ENCODE measurements around the gene UNK.
"Not testable (repeated sequence)": the region's sequence is repeated elsewhere in the genome, so short reads cannot be mapped to it uniquely, and the experiment has no call there.

UNK gene

DNA sequence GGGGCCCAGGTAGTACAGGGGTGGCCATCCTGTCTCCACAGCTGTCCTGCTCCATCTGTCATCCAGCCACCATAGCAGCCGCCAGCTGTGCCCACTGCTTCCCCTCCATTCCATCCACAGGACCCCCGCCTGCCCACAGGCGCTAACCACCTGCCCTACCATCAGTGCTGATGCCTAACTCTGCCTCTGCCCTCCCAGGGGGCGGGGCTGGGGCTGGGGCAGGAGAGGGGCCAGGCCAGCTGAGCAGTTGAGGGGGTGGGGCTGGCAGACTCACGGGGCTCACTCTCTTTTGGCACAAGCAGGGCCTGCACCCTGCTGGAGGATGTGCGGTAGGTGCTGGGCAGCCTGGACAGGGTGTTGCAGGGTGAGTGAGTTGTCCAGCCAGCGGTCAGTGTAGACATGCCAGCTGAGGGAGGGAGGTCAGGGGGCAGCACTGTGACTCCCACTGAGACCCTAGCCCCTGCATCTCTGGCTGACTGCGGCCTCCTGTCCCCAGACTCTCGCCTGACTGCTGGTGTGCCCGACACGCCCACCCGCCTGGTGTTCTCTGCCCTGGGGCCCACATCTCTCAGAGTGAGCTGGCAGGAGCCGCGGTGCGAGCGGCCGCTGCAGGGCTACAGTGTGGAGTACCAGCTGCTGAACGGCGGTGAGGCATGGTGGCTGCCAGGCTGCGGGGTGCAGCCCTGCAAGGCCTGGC, 29.3 kb upstream of the UNK start:
- no peak for DNase-seq (ENCODE audit: low read depth)

DNA sequence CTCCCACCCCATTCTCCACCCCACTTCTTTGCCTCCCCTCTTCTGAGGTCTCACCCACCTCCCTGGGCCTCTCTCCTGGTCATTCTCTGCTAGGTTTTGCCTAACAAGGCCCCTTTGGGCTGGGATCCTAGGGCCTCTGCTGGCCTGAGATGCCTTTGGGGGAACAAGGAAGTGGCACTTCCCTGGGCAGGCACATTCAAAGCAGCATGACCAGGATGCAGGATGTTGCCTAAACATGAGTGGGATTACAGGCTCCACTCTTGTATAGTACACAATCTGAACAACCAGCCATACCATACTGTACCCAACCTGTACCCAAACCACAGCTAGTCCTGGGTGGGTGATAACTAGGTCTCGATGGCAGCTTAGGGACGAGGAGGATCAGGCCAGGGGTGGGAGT, 28.6 kb upstream of the UNK start:
- DNase-seq (ENCODE audit: low read depth): no peak

- no peak for DNase-seq (ENCODE audit: low read depth)
Measured at GRCh38 chr17:75756451-75757085, 28.0 kb upstream of the UNK start.

DNA sequence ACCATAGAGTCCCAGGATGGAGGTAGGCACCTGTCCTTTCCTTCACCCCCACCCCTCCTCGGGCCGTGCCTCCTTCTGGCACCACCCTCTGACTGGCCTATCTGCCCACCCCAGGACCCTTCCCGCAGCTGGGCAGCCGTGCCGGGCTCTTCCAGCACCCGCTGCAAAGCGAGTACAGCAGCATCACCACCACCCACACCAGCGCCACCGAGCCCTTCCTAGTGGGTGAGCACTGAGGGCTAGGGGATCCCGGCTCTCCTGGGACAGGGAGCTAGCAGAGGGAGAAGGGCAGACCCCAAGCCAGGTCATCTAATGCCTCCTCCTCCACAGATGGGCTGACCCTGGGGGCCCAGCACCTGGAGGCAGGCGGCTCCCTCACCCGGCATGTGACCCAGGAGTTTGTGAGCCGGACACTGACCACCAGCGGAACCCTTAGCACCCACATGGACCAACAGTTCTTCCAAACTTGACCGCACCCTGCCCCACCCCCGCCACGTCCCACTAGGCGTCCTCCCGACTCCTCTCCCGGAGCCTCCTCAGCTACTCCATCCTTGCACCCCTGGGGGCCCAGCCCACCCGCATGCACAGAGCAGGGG, 27.4 kb upstream of the UNK start:
- no peak for DNase-seq (ENCODE audit: low read depth)

DNA sequence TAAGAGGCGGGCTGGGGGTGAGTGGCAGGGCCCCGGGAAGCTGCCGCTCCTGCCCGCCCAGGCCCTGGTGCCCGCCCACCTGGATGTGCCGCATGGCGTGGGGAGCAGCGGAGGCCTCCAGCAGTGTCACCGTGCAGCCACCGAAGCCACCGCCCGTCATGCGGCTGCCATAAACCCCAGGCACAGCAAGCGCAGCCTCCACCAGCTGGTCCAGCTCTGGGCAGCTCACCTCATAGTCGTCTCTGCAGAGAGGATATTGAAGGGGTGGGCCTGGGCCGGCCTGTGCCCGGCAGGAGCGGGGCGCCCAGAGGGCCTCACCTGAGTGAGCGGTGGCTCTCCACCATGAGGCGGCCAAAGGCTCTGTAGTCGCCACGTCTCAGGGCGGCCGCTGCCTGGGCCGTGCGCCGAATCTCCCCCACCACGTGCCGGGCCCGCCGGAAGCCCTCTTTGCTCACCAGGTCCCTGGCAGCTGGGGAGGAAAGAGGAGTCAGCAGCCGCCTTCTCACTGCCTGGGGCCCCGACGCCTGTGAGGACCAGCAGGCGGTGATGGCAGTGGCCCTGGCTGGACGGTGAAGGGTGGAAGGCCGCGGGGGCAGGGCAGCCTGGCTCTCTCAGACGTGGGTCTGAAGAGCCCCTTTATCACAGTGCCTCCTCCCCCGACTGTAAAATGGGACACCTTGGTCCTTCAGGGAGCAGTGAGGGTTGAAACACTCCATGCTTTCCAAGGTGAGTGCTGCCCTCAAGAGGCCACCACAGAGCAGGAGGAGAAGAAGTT, 26.3 kb upstream of the UNK start:
- no peak for DNase-seq (ENCODE audit: low read depth)

DNA sequence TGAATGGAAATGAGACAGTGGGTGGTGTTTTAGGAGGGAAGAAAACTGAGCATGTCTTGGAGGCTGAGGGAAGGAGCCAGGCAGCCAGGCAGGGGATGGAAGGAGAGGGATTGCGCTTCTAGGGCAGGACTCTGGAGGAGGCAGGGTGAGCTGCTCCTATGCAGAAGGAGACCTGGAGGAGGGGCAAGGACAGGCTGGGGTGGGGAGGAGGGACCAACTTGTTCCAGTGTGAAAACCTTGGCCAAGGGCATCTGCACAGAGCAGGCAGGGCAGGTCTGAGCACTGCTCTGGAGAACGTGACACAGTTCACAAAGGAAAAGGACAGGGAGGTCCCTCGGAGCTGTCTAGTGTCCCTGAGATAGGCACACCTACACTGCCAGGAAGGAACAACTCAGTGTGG, 25.1 kb upstream of the UNK start:
- no peak for DNase-seq (ENCODE audit: low read depth)

- not testable (repeated sequence) for DNase-seq (ENCODE audit: low read depth)
Measured at GRCh38 chr17:75759978-75760640, 24.5 kb upstream of the UNK start.

- DNase-seq (ENCODE audit: low read depth): no peak
Measured at GRCh38 chr17:75762513-75763268, 21.9 kb upstream of the UNK start.

- DNase-seq (ENCODE audit: low read depth): no peak
Measured at GRCh38 chr17:75763269-75763607, 21.4 kb upstream of the UNK start.

DNA sequence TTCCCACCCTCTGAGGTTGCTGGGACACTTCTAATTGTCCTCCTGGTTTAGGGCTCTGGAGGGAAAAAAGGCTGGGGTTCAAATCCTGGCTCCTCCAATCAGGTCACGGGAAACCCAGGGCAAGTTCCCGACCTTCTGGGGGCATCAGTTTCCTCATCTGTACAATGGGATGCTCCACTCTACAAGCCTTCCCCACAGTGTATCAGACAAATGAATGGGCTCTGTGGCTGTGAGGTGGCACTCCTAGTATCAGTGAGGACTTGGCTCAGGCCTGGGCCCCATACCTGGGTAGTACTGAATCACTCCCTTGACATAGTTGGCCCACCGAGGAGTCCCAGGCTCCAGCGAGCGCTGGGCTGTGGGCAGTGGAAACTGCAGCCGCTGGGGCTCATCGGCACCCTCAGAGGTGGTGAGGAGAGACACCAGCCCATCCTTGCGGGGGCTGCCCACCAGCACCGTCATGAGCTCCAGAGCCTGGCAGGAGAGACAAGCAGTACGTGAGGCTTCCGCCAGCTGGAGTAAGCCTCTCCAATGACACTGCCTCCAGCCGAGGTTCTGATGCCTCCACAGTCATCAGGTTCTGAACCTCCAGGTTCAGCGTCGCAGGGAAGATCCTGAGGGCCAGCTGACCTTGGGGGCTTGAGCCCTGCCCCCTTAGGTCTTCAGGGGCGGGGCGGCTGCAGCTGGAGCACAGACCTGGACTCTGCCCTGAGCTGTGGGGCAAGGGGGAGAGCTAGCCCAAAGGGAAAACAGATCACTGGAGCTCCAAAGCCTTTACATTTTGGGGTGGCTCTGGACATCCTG, 20.8 kb upstream of the UNK start:
- no peak for DNase-seq (ENCODE audit: low read depth)

- no peak for DNase-seq (ENCODE audit: low read depth)
Measured at GRCh38 chr17:75764417-75764710, 20.2 kb upstream of the UNK start.

- no peak for DNase-seq (ENCODE audit: low read depth)
Measured at GRCh38 chr17:75764711-75765421, 19.7 kb upstream of the UNK start, which contains the start of gene GALK1. Gene GALK1, minus strand, starts transcription at chr17:75765192. Its CDS starts 56 bp downstream, at chr17:75765136.

GRCh38 chr17:75765981-75766380, 18.6 kb upstream of the UNK start:
- no peak for DNase-seq (ENCODE audit: low read depth)

DNA sequence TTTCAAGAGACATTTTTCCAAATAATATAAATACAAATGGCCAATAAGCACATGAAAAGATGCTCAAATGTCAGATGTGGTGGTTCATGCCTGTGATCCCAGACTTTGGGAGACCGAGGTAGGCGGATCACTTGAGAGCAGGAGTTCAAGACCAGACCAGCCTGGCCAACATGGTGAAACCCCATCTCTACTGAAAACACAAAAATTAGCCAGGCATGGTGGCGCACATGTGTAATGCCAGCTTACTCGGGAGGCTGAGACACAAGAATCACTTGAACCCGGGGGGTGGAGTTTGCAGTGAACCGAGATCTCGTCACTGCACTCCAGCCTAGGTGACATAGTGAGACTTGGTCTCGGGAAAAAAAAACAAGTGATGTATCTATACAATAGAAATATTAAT, 16.7 kb upstream of the UNK start:
- DNase-seq (ENCODE audit: low read depth): no peak

- DNase-seq (ENCODE audit: low read depth): no peak
Measured at GRCh38 chr17:75769536-75769935, 15.1 kb upstream of the UNK start.

GRCh38 chr17:75771334-75772281, 13.0 kb upstream of the UNK start:
- no peak for DNase-seq (ENCODE audit: low read depth)

DNA sequence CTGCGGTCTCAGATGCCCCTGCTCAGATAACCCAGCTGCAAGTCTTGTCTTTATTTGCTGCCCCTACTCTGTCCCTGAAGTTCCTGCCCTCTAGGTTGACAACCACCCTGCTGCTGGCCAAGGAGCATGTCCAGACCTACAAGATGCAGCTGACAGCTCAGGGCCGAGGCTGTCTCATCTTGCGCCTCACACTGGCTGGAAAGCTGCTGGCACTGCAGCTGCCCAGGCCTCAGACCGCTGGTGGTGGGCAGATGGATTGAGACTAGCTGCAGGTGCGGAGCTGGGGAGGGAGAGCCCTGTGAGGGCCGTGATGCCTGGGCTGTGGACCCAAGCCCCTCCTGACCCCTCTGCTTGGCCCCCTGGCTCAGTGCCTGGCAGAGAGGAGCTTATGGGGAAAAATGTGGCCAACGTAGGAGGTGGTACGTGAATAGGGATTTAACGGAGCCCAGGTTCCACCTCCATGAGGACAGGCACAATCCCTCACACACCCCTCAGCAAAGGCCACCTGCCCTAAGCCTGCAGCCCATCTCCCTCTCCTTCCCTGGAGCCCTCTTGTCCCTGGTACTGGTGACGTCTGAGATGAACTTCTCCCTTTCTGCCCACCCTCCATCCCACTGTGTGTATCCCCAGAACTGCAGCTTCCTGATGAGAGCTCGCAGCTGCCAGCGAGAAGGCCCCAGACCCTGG, 11.3 kb upstream of the UNK start:
- no peak for DNase-seq (ENCODE audit: low read depth)

- DNase-seq (ENCODE audit: low read depth): no peak
Measured at GRCh38 chr17:75773808-75774470, 10.7 kb upstream of the UNK start.
